Fibroblast of lung (primary cell): ENCODE data around the gene DCXR. TPM values are rescaled to one million over a fixed set of nuclear protein-coding genes. Genes with fewer than 3 reads are reported as not detected.

Experiments used
- DNase-seq, 2 donors: peaks; one replicate each; pipeline versions ENCODE4 v3.0.0 to v3.0.0-alpha.2; 2010; ENCODE audit warnings: low read depth in 2 of 2
- H2AFZ ChIP-seq: 2 replicates; pipeline ENCODE4 v1.5.1; 2012; ENCODE audit warnings: low read length, control low read depth, inconsistent platforms
- H3K27ac ChIP-seq: 2 replicates; pipeline ENCODE4 v1.5.1; 2011; ENCODE audit warnings: low read length, control low read depth; ENCODE audit not compliant: insufficient read depth
- H3K27me3 ChIP-seq: 2 replicates; pipeline ENCODE4 v1.5.1; 2011; ENCODE audit warnings: mild to moderate bottlenecking, low read length; ENCODE audit not compliant: control insufficient read depth, insufficient read depth
- H3K36me3 ChIP-seq: 2 replicates; pipeline ENCODE4 v1.5.1; 2011; ENCODE audit warnings: low read length; ENCODE audit not compliant: control insufficient read depth, insufficient read depth
- H3K4me1 ChIP-seq: 2 replicates; pipeline ENCODE4 v1.5.1; 2011; ENCODE audit warnings: low read length; ENCODE audit not compliant: control insufficient read depth, insufficient read depth; ENCODE audit errors: extremely low read depth
- H3K4me2 ChIP-seq: 2 replicates; pipeline ENCODE4 v1.5.1; 2011; ENCODE audit warnings: low read length, control low read depth; ENCODE audit not compliant: insufficient read depth; ENCODE audit errors: extremely low read depth
- H3K4me3 ChIP-seq, 4 experiments: fragments of 200-600 bp in 1 of 4; sonication (generic) in 1 of 4; replicated peaks in 1 of 4; 2 replicates each; pipeline ENCODE4 v1.5.1; 2011 to 2016; ENCODE audit warnings: low read length in 4 of 4, low read depth in 3 of 4, mild to moderate bottlenecking in 3 of 4, control low read depth in 2 of 4, inconsistent platforms in 1 of 4, mixed read lengths in 1 of 4; ENCODE audit not compliant: insufficient read depth in 1 of 4; ENCODE audit errors: control extremely low read depth in 1 of 4
- H3K79me2 ChIP-seq: 2 replicates; pipeline ENCODE4 v1.5.1; 2012; ENCODE audit warnings: mild to moderate bottlenecking, low read length, inconsistent platforms; ENCODE audit not compliant: control insufficient read depth, insufficient read depth
- H3K9ac ChIP-seq: 2 replicates; pipeline ENCODE4 v1.5.1; 2011; ENCODE audit warnings: mild to moderate bottlenecking, low read length, control low read depth; ENCODE audit not compliant: insufficient read depth
- H3K9me3 ChIP-seq: 2 replicates; pipeline ENCODE4 v1.5.1; 2012; ENCODE audit warnings: low read depth, low read length; ENCODE audit not compliant: control insufficient read depth, insufficient read depth
- H4K20me1 ChIP-seq: 2 replicates; pipeline ENCODE4 v1.5.1; 2011; ENCODE audit warnings: low read length; ENCODE audit not compliant: control insufficient read depth, insufficient read depth; ENCODE audit errors: extremely low read depth
- EZH2 ChIP-seq: IDR thresholded peaks from 2 replicates; pipeline ENCODE4 v1.5.1; 2012; ENCODE audit warnings: low read length, control low read depth, mild to moderate bottlenecking; ENCODE audit errors: missing control alignments
- polyA plus RNA-seq, 2 donors: library from polyadenylated mRNA; depleted of rRNA in 1 of 2; stranded (reverse) in 1 of 2; unstranded in 1 of 2; fragments of >200 nt; gene quantifications; 2 replicates each; pipeline ENCODE4 v1.2.1, GENCODE V29; 2011 to 2012; ENCODE audit warnings: missing spikeins in 1 of 2
- total RNA-seq: library from RNA; depleted of rRNA; stranded (reverse); fragments of >200 nt; gene quantifications from 2 replicates; pipeline ENCODE4 v1.2.1, GENCODE V29; 2014
- TF ChIP-seq, protein P1 (sequence below), 2 donors: IDR thresholded peaks in 1 of 2; conservative IDR thresholded peaks in 1 of 2; 1 replicate in 1 of 2; 2 replicates in 1 of 2; pipeline ENCODE4 v1.5.1; 2011 to 2012; ENCODE audit warnings: low read length in 2 of 2, control low read depth in 1 of 2, inconsistent platforms in 1 of 2, low read depth in 1 of 2, mild to moderate bottlenecking in 1 of 2

The DCXR gene
- total and polyA plus RNA-seq, 2 donors (not counting 1 experiment from before 2014, with no cell fraction given) = 34.8 to 43.6 TPM

GRCh38 chr17:82023447-82024241 lies 13.9 kb downstream of the DCXR start:
- TF ChIP-seq, protein P1, sequence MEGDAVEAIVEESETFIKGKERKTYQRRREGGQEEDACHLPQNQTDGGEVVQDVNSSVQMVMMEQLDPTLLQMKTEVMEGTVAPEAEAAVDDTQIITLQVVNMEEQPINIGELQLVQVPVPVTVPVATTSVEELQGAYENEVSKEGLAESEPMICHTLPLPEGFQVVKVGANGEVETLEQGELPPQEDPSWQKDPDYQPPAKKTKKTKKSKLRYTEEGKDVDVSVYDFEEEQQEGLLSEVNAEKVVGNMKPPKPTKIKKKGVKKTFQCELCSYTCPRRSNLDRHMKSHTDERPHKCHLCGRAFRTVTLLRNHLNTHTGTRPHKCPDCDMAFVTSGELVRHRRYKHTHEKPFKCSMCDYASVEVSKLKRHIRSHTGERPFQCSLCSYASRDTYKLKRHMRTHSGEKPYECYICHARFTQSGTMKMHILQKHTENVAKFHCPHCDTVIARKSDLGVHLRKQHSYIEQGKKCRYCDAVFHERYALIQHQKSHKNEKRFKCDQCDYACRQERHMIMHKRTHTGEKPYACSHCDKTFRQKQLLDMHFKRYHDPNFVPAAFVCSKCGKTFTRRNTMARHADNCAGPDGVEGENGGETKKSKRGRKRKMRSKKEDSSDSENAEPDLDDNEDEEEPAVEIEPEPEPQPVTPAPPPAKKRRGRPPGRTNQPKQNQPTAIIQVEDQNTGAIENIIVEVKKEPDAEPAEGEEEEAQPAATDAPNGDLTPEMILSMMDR (conservative IDR thresholded peaks at IDR 0.05 in 1 of 2, IDR thresholded peaks at IDR 0.05 in 1 of 2; ENCODE audit: low read depth in 1 of 2, low read length in 2 of 2) = no peak
- TF ChIP-seq EZH2 = no peak

DNA sequence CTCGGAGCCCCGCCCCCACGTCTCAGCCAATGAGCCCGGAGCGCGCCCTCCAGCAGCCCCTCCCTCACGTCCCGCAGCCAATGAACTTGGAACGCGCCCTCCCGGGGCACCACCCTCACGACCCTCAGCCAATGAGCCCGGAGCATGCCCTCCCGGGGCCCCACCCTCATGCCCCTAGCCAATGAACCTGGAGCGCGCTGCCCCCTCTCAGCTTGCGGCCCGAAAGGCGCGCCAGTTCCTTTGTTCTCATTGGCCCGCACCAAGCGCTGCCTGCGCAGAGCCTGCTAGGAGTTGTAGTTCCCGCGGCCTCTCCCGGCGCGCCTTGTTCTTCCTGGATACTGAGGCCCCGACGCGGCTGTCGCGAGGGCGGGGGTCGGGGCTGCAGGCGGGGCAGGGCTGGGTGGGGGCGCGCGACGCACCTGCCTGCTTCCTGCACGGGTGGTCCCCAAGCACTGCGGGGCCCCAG lies 14.5 kb downstream of the DCXR start, which contains the start of gene LRRC45:
Gene LRRC45, plus strand, starts transcription at position 325 of the 466 bp plus-strand sequence. CDS start 339 bp downstream, outside the sequence.
- Histone ChIP-seq H3K79me2 (peaks cover 7% of the 10 kb centered on the region), H2AFZ (peak within 1 kb of the TSS; percentile 71), H3K9ac (peak within 1 kb of the TSS; percentile 74), H3K9me3 (no peaks in the 10 kb centered on the region), H3K4me1 (peaks cover 13% of the 10 kb centered on the region), H3K27ac (peak within 1 kb of the TSS; percentile 68), H3K4me3 (peak within 1 kb of the TSS; percentile 62 to 94 (median 80)), H3K27me3 (no peaks in the 10 kb centered on the region), H3K36me3 (peaks cover 2% of the 10 kb centered on the region), H3K4me2 (peak within 1 kb of the TSS; percentile 93), H4K20me1 (no peaks in the 10 kb centered on the region)
- TF ChIP-seq, protein P1 (conservative IDR thresholded peaks at IDR 0.05 in 1 of 2, IDR thresholded peaks at IDR 0.05 in 1 of 2; ENCODE audit: low read depth in 1 of 2, low read length in 2 of 2) = no peak
- no peak for TF ChIP-seq EZH2
- peak; percentile 99 to 100 for DNase-seq

More at GRCh38 chr17:82023447-82024241, 13.9 kb downstream of the DCXR start:
- Histone ChIP-seq H2AFZ (peak overlapping the region; percentile 70), H3K9me3 (no peaks in the 10 kb centered on the region), H3K9ac (peak overlapping the region; percentile 46), H3K4me2 (peak overlapping the region; percentile 93), H3K36me3 (peaks cover 2% of the 10 kb centered on the region), H4K20me1 (no peaks in the 10 kb centered on the region), H3K79me2 (peaks cover 7% of the 10 kb centered on the region), H3K27ac (no peak overlapping the region), H3K4me3 (peak overlapping the region; percentile 46 to 78 (median 72)), H3K4me1 (peaks cover 13% of the 10 kb centered on the region), H3K27me3 (no peaks in the 10 kb centered on the region)
- peak in 1 of 2 donors; percentile 16 for DNase-seq

DNA sequence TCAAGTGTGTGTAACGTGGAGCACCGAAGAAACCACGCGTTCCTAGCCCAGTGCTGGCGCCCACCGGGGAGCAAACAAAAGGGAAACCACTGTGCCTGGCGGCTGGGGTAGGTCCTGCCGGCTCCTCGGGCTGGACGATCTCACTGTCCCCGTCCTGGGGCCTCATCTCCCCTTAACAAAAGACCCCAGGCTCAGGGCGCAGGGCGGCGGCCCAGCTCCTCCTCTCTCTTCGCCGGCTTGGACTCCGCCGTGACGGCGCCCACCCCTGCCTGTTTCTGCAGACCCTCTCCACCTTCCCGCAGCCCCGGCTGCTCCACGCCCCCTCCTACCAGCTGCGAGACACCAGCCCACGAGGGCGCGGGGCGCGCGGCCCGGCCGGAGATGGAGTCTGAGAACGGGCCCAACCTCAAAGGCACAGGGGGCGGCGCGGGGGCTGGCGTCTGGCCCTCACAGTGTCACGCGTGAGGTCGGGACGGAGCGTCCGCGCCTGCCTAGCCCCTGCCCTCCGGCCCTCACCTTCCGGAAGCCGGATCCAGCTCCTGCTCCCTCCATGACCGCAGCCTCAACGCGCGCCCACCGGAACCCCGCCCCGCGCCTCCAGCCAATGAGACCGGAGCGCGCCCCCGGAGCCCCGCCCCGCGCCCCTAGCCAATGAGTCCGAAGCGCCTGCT lies 15.1 kb downstream of the DCXR start, which contains the start of gene CENPX:
Gene CENPX, minus strand, starts transcription at position 569 of the 671 bp plus-strand sequence. Its CDS starts 17 bp downstream, at position 552.
- Histone ChIP-seq H3K4me2 (peak within 1 kb of the TSS; percentile 93), H3K4me3 (peak within 1 kb of the TSS; percentile 62 to 94 (median 80)), H3K36me3 (peaks cover 2% of the 10 kb centered on the region), H3K27me3 (no peaks in the 10 kb centered on the region), H4K20me1 (no peaks in the 10 kb centered on the region), H2AFZ (peak within 1 kb of the TSS; percentile 71), H3K4me1 (peaks cover 13% of the 10 kb centered on the region), H3K9me3 (no peaks in the 10 kb centered on the region), H3K79me2 (peaks cover 7% of the 10 kb centered on the region), H3K27ac (peak within 1 kb of the TSS; percentile 68), H3K9ac (peak within 1 kb of the TSS; percentile 74)
- TF ChIP-seq EZH2 = no peak
- TF ChIP-seq, protein P1 (conservative IDR thresholded peaks at IDR 0.05 in 1 of 2, IDR thresholded peaks at IDR 0.05 in 1 of 2; ENCODE audit: low read depth in 1 of 2, low read length in 2 of 2) = no peak
- DNase-seq = no peak
